GDM1 (cell line): ENCODE results near the gene CEP164.

Experiments
- DNase-seq: peaks from one replicate; lab custom pipeline; 2025; lab: John Stamatoyannopoulos, UW

Gene CEP164

GRCh38 chr11:117366248-117366647, 38.6 kb downstream of the CEP164 start:
- DNase-seq: no peak

GRCh38 chr11:117366875-117367274, 39.2 kb downstream of the CEP164 start:
- DNase-seq: no peak

DNA sequence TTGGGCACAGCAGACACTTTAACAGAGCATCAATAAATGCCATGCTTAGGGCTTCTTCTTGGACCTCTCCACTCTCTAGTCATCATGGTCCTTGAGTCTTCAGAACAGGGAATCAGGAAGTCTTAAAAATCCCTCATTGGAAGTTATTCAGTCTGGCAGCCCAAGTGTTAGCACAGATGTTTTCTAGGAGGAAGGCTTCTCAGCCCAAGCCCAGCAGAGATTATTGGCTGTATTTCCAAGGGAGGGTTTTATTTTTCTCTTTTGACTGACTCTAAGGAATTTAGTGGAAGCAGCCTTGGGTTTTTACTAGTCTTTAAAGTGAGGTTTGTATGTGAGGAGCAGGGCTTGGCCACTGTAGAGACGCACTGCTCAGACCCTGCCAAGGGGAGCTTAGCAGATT, 41.9 kb downstream of the CEP164 start:
- no peak for DNase-seq

DNA sequence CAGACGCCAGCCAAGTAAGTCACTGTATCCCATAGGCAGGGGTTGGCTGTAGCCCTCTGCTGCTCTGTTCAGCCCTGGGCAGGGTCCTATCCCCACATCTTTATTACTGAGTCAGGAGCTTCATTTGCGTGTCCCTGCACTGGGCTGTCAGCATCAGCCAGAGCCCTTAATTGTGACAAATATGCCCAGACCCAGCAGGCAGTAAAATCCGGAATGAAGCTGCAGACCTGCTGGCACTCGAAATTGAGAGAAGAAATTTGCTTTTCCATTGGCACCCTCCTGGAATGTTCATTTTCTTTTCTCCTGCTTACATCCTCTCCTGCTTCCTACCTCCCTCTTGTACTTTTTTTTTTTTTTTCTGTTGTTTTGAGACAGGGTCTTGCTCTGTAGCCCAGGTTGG, 43.8 kb downstream of the CEP164 start:
- no peak for DNase-seq

- no peak for DNase-seq
Observed at GRCh38 chr11:117374316-117375055, 46.8 kb downstream of the CEP164 start.

DNA sequence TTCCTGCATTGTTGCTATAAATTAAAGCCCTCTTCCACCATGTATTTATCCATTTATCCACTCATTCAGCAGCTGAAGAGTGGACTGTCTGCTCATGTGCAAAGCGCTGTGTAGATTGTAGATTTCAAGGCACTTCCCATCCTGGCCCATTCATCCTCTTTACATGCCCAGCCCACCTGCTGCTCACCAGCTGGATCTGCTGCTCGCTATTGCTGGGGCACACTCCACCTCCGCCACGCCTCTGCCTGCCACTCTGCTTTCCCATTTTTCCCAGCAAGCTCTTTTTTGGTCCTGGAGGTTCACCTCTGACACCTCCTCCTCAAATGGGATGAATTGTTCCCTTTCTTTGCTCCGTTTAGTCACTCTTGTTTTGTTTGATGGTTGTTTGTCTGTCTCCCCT, 48.3 kb downstream of the CEP164 start:
- no peak for DNase-seq

- no peak for DNase-seq
Observed at GRCh38 chr11:117376517-117376916, 48.9 kb downstream of the CEP164 start.

GRCh38 chr11:117378976-117379865, 51.6 kb downstream of the CEP164 start:
- DNase-seq: no peak

DNA sequence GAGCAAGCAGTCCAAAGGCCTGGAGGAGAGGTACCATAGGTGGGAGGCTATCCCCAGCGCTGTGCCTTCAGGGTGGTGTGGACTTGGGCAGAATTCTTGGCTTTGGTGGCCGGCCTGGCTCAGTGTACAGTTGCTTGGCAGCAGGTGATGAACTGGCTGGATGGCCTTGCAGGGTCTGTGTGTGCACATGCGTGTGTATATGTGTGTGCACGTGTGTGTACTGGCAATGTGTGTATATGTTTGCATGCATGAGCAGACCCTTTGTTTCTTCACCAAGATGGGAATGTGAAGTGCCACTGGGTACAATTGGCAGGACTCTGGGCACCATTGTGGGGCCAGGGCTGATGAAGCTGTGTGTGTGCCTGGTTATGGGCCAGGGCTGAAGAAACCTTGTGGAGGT, 53.0 kb downstream of the CEP164 start:
- no peak for DNase-seq

- DNase-seq: no peak
Observed at GRCh38 chr11:117381481-117382387, 54.1 kb downstream of the CEP164 start.

- no peak for DNase-seq
Observed at GRCh38 chr11:117382746-117383145, 55.1 kb downstream of the CEP164 start.

DNA sequence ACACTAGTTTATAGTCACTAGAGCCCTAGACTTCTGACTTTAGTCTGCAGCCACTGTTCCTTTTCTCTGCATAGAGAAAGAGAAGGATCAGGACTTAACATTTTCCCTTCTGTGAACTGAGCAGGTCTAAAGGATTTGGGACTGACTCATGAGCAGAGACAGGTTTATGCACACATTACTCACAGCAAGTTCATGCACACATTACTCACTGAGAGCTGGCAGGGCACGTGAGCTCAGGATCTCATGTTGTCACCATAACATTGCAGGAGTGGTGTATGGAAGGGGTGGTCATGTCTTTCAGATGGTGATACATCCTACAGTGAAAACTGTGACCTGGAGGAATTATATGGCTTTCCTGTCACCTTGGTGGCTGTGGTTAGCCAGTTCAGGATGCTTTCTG, 56.4 kb downstream of the CEP164 start:
- DNase-seq: no peak

GRCh38 chr11:117385471-117385870, 57.8 kb downstream of the CEP164 start:
- DNase-seq: no peak

DNA sequence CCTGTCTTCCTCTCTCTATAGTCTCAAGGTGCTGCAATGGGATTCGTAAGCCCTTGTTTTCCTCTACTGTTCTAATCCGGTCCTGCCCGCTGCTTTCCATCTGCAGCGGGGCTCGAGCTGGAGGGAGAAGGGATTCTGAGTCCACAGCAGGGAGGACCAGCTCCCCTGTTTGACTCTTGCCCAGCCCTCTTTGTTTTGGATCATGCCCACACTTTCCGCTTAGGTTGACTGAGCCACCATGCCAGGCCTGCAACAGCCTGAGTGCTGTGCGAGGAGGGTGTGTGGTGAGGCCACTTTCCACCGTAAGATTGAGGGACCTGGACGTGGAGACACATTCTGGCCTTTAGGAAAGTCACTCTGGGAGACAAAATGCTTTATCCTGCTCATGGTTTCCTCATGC, 58.3 kb downstream of the CEP164 start:
- no peak for DNase-seq

DNA sequence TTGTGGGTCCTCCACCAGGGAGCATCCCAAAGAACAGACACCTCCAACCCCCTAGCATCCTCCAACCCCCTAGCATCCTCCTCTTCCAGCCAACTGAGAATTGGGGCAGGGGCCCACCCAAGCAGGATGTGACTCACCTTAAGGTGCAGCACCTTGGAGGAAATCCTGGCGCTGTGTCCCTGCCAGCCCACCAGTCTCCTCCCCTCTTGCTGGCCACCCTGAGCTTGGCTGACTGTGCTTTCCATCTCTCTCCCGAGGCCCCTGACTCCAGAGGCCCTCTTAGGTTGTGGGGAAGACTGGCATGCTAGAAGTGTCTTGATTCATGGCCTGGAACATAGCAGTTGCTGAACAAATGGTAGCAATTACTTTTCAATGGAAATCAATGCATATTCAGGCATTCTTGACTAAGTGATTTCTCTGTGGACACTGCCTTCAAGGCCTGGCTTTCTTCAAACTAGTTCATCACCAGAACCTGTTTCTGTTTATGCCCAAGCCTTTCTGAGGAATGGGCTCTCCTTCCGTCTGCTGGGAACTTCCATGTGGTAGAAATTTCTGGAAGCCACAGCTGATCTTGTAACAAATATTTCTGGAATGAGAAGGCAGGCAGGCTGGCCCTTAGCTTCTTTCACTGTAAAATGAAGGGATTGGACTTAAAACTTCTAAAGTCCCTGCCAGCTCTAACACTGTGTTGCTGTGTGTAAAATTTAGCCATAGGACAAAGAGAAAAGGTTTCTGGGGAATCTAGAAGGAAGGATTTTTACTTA, 60.5 kb downstream of the CEP164 start:
- no peak for DNase-seq

DNA sequence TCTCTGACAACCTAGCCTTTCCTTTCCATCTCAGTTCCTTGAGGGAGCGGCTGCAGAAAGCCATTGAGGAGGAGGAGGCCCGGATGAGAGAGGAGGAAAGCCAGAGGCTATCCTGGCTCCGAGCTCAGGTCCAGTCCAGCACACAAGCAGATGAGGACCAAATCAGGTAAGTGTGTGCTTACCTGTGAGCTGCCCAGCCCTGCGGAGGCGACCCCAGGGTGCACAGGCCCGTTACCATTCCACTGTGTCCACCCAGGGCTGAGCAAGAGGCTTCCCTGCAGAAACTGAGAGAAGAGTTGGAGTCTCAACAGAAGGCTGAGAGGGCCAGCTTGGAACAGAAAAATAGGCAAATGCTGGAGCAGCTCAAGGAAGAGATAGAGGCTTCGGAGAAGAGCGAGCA, 63.1 kb downstream of the CEP164 start:
- no peak for DNase-seq

GRCh38 chr11:117391181-117391580, 63.5 kb downstream of the CEP164 start:
- no peak for DNase-seq

DNA sequence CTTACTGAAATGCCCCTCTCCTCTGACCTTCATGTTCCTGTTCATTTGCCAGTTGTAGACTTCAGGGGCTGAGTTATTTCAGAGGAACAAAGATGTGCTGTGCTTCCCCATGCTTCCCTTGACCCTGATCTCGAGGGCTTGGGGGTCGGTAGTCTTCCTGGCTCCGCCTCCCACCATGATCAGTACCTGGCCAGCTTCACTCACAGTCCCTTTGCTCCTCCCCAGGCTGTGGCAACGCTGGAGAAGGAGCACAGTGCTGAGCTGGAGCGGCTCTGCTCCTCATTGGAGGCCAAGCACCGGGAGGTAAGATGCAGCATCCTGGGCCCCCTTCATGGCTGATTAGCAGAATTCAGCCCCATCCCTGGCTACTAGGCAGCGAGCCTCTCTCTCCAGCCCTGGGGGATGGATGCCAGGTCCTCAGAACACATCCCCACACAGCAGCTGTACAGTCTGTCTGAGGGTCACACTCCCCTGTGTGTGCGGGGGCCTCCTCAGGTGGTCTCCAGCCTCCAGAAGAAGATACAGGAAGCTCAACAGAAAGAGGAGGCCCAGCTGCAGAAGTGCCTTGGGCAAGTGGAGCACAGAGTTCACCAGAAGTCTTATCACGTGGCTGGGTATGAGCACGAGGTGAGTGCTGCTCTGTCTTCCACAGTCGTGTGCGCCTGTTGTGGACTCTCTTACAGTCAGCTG, 64.5 kb downstream of the CEP164 start:
- DNase-seq: no peak

DNA sequence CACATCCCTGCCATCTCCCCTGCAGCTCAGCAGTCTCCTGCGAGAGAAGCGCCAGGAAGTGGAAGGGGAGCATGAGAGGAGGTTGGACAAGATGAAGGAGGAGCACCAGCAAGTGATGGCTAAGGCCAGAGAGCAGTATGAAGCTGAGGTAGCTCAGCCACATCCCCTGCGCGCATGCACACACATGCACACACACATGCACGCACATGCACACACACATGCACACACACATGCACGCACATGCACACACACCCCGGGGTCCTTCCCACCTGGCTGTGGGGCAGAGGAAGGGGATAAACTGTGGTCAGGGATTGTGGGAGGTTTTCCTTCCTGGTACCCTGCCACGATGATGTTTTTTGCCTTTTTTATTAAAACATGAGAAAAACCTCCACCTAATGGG, 65.3 kb downstream of the CEP164 start:
- no peak for DNase-seq

GRCh38 chr11:117394221-117394925, 66.7 kb downstream of the CEP164 start:
- DNase-seq: no peak
